ENCODE measurements around the gene RAB35.

DNA sequence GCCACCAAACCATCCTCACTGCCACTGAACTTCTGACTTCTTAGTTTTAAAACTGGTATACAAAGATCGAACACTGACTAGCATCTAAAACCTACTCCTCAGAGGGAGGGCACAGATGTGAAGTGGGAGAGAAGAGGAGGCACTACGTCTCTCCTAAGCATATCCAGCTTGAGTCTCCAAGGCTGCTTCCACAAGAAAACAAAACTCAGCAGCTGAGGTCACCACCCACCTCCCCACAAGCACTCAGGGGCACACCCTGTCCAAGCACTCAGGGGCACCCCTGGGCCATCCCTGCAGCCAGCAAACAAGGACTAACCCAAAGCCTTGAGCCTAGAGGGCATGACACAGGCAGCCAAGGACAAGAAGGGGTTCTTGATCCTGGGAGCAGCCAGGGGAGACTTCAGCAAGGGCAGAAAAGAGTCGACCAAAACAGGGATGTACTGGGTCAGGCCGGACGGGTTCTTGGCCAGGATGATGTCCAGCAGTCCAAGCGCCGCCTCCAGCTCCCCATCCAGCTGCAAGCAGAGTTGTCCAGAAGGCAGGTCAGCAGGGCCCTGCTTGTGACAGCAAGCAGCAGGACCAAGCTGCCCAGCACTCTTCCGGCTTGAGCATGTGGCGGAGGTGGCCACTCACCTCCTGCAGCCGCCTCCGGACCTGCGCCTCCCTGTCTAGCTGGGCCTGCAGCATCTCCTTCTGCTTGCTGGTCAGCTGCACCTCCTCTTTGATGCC, 43.1 kb upstream of the RAB35 start:
- TF ChIP-seq, protein P1, sequence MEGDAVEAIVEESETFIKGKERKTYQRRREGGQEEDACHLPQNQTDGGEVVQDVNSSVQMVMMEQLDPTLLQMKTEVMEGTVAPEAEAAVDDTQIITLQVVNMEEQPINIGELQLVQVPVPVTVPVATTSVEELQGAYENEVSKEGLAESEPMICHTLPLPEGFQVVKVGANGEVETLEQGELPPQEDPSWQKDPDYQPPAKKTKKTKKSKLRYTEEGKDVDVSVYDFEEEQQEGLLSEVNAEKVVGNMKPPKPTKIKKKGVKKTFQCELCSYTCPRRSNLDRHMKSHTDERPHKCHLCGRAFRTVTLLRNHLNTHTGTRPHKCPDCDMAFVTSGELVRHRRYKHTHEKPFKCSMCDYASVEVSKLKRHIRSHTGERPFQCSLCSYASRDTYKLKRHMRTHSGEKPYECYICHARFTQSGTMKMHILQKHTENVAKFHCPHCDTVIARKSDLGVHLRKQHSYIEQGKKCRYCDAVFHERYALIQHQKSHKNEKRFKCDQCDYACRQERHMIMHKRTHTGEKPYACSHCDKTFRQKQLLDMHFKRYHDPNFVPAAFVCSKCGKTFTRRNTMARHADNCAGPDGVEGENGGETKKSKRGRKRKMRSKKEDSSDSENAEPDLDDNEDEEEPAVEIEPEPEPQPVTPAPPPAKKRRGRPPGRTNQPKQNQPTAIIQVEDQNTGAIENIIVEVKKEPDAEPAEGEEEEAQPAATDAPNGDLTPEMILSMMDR (IDR thresholded peaks at IDR 0.05; ENCODE audit: insufficient read depth, low read length): no peak
- TF ChIP-seq REST (IDR thresholded peaks at IDR 0.05; ENCODE audit: insufficient replicate concordance, low read depth) (no peak), POLR2AphosphoS5 (IDR thresholded peaks at IDR 0.05; ENCODE audit: low read depth) (no peak)

Measured in HL-60 (cell line).